Activated CD8-positive, alpha-beta memory T cell treated with anti-CD3 and anti-CD28 coated beads, Interleukin-2, amount 50 U/mL, for 24 hours (primary cell): ENCODE measurements around the gene CAP2.
"Not testable (repeated sequence)": the region's sequence is repeated elsewhere in the genome, so short reads cannot be mapped to it uniquely, and the experiment has no call there.

Experiments
- DNase-seq: peaks from one replicate; pipeline ENCODE4 v3.0.0-alpha.2; 2020; ENCODE audit errors: extremely low read depth

CAP2 gene

DNA sequence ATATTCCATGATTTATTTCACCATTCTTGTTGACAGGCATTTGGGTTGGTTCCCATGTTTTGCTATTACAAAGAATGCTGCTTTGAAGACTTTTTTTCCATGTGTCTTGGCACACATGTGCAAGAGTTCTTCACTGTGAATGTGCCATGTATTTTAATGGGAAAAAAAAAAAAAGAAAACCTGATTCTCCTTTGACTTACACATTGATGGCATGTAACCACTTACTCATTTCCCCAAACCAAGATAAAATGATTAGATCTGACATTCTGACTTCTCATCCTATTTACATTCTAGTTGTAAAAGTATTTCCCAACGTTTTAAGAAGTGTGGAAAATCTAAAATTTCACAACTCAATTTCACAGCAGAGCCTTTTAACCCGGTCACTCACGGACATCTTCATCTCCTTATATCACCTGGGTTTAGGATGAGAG, 4.4 kb downstream of the CAP2 start:
- no peak for DNase-seq

- not testable (repeated sequence) for DNase-seq
Measured at GRCh38 chr6:17405181-17405943, 12.0 kb downstream of the CAP2 start.

DNA sequence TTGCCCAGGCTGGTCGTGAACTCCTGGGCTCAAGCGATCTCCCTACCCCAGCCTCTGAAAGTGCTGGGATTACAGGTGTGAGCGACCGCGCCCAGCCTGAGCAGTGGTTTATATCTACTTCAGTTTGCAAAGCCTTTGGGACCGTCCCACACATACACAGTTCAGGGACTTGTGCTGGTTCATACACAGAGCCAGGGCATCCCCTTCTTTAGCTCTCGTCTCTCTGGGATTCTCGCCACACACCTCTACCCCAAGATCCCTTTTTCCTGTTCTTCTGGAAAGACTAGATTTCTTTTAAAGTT, 12.5 kb downstream of the CAP2 start:
- DNase-seq, result no peak

DNA sequence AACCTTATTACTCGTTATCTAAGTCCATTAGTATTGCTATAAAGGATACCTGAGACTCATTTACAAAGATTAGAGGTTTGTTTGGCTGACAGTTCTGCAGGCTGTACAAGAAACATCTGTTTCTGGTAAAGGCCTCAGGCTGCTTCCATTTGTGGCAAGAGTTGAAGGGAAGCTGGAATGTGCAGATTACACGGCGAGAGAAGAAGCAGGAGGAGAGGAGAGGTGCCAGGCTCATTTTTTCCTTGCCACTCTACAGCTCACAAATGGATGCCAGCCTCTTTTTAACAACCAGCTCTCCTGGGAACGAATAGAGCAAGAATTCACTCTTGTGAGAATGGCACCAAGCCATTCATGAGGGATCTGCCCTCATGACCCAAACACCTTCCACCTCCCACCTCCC, 14.7 kb downstream of the CAP2 start:
- no peak for DNase-seq

DNA sequence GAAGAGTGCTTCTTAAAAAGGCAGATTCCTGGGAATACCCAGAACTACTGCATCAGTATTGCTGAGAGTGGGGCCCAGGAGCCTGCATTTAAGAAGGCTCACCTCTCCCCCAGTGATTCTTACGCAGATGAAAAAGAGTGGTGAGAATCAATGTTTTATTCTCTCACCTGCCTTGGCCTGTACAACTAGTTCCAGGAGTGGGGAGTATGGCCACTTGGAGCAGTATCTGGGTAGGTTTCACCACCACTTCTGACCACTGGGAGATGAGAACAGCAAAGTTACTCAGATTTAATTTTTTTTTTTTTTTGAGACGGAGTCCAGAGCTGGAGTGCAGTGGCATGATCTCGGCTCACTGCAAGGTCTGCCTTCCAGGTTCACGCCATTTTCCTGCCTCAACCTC, 16.9 kb downstream of the CAP2 start:
- no peak for DNase-seq

DNA sequence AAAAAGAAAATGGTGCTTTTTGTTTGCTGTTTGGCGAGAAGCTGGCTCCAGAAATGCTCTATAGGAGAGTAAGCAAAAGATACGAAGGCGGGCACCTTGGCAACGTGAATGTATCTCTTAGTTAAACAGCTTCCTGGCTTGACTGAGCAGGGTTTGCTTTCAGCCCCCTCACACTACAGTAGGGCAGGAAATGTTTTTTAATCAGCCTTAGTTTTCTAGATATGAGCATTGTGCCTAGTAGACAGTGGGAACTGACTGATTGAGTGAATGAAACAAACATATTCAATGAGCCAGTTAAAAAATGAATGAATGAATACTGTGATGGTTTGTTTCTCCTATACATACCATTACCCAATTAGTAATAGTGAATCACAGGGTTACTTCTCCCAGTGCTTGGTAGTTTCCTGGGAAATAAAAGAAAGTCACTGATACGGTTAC, 19.9 kb downstream of the CAP2 start:
- DNase-seq, result no peak

- not testable (repeated sequence) for DNase-seq
Measured at GRCh38 chr6:17414395-17414794, 21.0 kb downstream of the CAP2 start.

GRCh38 chr6:17415321-17415720, 21.9 kb downstream of the CAP2 start:
- no peak for DNase-seq

DNA sequence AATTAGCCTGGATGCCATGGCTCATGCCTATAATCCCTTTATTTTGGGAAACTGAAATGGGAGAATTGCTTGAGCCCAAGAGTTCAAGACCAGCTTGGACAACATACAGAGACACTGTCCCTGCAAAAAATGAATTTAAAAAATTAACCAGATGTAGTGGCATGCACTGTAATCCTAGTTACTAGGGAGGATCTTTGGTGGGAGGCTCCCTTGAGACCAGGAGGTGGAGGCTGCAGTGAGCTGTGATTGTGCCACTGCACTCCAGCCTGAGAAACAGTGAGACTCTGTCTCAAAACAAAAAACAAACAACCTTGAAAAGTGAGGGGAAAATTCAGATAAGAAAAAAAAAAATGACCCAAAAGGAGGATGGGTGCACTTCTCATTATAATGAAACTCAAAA, 23.4 kb downstream of the CAP2 start:
- DNase-seq, result no peak

GRCh38 chr6:17417817-17418216, 24.4 kb downstream of the CAP2 start:
- no peak for DNase-seq

GRCh38 chr6:17418281-17419188, 25.1 kb downstream of the CAP2 start:
- DNase-seq, result no peak

DNA sequence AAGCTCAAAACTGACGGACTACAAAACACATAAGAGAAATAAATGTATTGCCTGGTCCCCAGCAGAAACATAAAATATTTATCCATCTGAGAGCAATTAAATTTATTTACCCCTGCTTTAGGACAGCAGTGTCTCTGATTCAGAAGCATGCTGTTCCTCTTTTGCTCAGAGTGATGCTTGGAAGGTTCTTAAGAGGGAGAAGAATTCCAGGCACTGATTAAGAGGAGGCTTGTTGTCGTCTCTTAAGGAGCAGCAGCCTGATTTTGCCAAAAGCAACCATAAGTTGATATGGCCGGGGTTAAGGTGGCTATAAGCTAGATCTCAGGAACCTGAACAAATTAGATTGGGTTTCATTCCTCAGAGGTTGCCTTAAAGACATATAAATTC, 25.8 kb downstream of the CAP2 start:
- no peak for DNase-seq

DNA sequence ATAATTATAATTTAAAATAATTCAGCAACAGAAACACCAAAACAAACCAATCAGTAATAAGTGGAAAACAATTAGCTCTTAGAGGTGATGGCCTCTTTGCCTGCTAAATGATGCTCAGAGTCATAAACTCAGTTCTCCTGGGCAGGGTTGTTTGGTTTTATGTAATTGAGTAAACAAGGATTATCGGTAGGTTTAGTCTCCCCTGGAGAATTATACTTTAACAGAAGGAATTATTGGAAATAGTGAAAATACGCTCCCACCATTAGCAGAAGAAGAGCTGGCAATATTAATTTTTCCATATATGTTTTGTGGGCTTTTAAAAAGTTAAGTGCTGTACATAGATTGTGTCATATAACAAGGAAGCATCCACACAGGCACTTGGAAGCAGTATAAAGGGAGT, 27.0 kb downstream of the CAP2 start:
- no peak for DNase-seq

DNA sequence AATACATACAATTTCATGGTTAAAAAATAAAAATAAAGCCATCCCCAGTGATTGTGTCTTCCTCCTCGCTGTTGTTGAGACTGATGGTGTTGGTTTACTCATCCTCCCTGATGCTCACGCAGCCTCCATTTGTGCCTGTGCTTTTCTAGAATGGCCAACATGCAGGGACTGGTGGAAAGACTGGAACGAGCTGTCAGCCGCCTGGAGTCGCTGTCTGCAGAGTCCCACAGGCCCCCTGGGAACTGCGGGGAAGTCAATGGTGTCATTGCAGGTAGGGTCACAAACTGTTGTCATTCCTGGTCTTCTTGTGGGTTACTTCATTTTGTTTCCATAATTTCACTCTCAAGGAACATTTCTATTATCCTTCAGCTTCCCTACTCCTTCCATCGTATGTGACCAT, 28.0 kb downstream of the CAP2 start:
- DNase-seq, result no peak

GRCh38 chr6:17423026-17423425, 29.6 kb downstream of the CAP2 start:
- DNase-seq, result no peak

DNA sequence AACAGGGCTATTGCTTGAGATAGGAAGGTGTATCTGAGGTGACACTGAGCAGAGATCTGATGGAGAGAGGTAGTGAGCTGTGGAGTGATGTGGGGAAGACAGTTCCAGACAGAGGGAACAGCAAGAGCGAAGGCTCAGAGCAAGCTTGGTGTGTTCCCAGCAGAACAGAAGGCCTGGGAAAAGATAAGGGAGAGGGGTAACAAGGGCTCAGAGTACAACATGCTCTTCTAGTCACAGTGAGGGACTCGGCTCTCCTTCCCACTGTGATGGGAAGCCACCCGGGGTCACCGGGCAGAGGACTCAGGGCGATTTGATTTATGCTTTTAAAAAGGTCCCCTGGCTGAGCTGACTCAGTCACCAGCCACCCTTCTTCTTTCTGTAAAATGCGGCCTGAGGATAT, 33.7 kb downstream of the CAP2 start:
- DNase-seq, result no peak

- DNase-seq, result no peak
Measured at GRCh38 chr6:17427617-17428016, 34.2 kb downstream of the CAP2 start.

- DNase-seq, result not testable (repeated sequence)
Measured at GRCh38 chr6:17428595-17429120, 35.3 kb downstream of the CAP2 start.

- DNase-seq, result no peak
Measured at GRCh38 chr6:17429383-17430061, 36.1 kb downstream of the CAP2 start.

- DNase-seq, result no peak
Measured at GRCh38 chr6:17431581-17431980, 38.2 kb downstream of the CAP2 start.

DNA sequence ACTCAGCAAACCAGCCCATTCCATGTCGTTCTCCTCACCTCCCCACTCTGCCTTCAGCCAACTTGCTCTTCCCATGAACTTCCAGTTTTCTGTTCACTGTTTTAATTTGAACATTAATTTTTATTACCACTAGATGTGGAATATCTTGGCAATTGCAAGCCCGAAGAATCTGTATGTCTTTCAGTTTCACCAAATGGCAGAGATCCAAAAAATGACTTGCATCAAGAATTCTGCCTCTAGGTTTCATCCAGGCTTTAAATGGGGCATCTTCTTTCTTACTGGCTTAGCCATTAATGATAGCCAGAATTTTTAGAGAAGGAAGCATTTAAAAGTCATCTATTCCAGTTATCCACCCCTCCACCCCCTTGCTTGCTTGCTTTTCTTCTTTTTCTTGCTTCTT, 39.0 kb downstream of the CAP2 start:
- DNase-seq, result no peak

- DNase-seq, result no peak
Measured at GRCh38 chr6:17439243-17439993, 46.0 kb downstream of the CAP2 start.
